HepG2 (cell line): ENCODE data around the gene MYO1B. TPM values are rescaled to one million over a fixed set of nuclear protein-coding genes. Genes with fewer than 3 reads are reported as not detected.
A peak's percentile ranks its signal among the peaks of the same experiment; 100 is the strongest.

ENCODE experiments used
- ATAC-seq: fragments of 200-7000 bp; cut with Tn5 transposase; 3 replicates; pipeline ENCODE4 v1.9.1; 2020; ENCODE audit warnings: mild to moderate bottlenecking, moderate library complexity
- BruUV-seq: library from RNA; stranded (reverse); fragments of 400-500 nt; replicated peaks from 2 replicates; lab custom pipeline; 2021; lab: Mats Ljungman, UMichigan
- CTCF ChIA-PET: fragments of 300-600 bp; formaldehyde crosslinking; extraction: SDS; loops from one replicate; lab custom pipeline; 2021; ENCODE audit warnings: low total read pairs, inconsistent platforms, low intra/inter-chr PET ratio; lab: Yijun Ruan, JAX
- POLR2A ChIA-PET: fragments of 350-600 bp; sonication (Branson Sonifier 250); formaldehyde crosslinking; loops from one replicate; lab custom pipeline; 2020; ENCODE audit warnings: antibody characterized with exemption, inconsistent platforms; lab: Yijun Ruan, JAX
- DNase-seq: peaks from one replicate; pipeline ENCODE4 v3.0.0-alpha.2; 2015; ENCODE audit warnings: low spot score
- FAIRE-seq: peaks from 3 replicates; lab custom pipeline; 2011; peaks lifted over from hg19 to GRCh38; lab: Jason Lieb, UNC
- H2AFZ ChIP-seq: one replicate; pipeline ENCODE4 v1.6.1; 2011; ENCODE audit warnings: low read length, inconsistent platforms
- H3K27ac ChIP-seq: fragments of 300-600 bp; 3 replicates; pipeline ENCODE4 v1.8.0; 2011; ENCODE audit warnings: mixed run types, mild to moderate bottlenecking, mixed read lengths, low read length, inconsistent platforms; ENCODE audit not compliant: insufficient read depth; ENCODE audit errors: extremely low read length
- H3K27me3 ChIP-seq, 2 experiments: fragments of 200-600 bp in 1 of 2; 2 replicates in 1 of 2; 3 replicates in 1 of 2; pipeline versions ENCODE4 v1.6.0 to v1.8.0; 2011; ENCODE audit warnings: low read length in 2 of 2, mild to moderate bottlenecking in 2 of 2, moderate library complexity in 2 of 2, inconsistent platforms in 1 of 2; ENCODE audit not compliant: insufficient read depth in 2 of 2, control insufficient read depth in 1 of 2
- H3K36me3 ChIP-seq, 2 experiments: fragments of 200-600 bp in 1 of 2; replicated peaks in 1 of 2; 2 replicates in 1 of 2; 3 replicates in 1 of 2; pipeline versions ENCODE4 v1.5.1 to v1.8.0; 2011; ENCODE audit warnings: low read length in 2 of 2, inconsistent platforms in 1 of 2; ENCODE audit not compliant: insufficient read depth in 2 of 2, control insufficient read depth in 1 of 2
- H3K4me1 ChIP-seq: 2 replicates; pipeline ENCODE4 v1.5.1; 2012; ENCODE audit warnings: low read length, inconsistent platforms; ENCODE audit not compliant: insufficient read depth
- H3K4me2 ChIP-seq: 2 replicates; pipeline ENCODE4 v1.6.0; 2011; ENCODE audit warnings: low read depth, low read length, inconsistent platforms
- H3K4me3 ChIP-seq, 3 experiments: fragments of 200-600 bp in 1 of 3; sonication (generic), shearing (Covaris generic) in 1 of 3; replicated peaks in 1 of 3; 2 replicates each; pipeline ENCODE4 v1.5.1; 2011 to 2016; ENCODE audit warnings: low read length in 3 of 3, inconsistent platforms in 2 of 3, low read depth in 2 of 3, mild to moderate bottlenecking in 2 of 3, control low read depth in 1 of 3, mixed read lengths in 1 of 3; ENCODE audit not compliant: insufficient read depth in 1 of 3
- H3K79me2 ChIP-seq: one replicate; pipeline ENCODE4 v1.6.1; 2011; ENCODE audit warnings: low read length, inconsistent platforms; ENCODE audit not compliant: insufficient read depth
- H3K9ac ChIP-seq: 2 replicates; pipeline ENCODE4 v1.6.0; 2011; ENCODE audit warnings: mild to moderate bottlenecking, low read depth, low read length, inconsistent platforms; ENCODE audit not compliant: insufficient read depth
- H3K9me3 ChIP-seq: 2 replicates; pipeline ENCODE4 v1.5.1; 2012; ENCODE audit warnings: mild to moderate bottlenecking, low read length
- H4K20me1 ChIP-seq: 2 replicates; pipeline ENCODE4 v1.6.0; 2011; ENCODE audit warnings: inconsistent platforms, mild to moderate bottlenecking, low read length, moderate library complexity; ENCODE audit not compliant: insufficient read depth
- NONO ChIP-seq, 2 experiments: fragments of 450-650 bp in 1 of 2; sonication (generic) in 1 of 2; formaldehyde crosslinking in 1 of 2; IDR thresholded peaks in 1 of 2; conservative IDR thresholded peaks in 1 of 2; 2 replicates each; pipeline versions ENCODE4 v1.6.1 to v1.8.0; 2017 to 2022; ENCODE audit warnings: mild to moderate bottlenecking in 1 of 2, missing genetic modification reagents in 1 of 2, moderate library complexity in 1 of 2
- ZBTB42 ChIP-seq: sonication (generic); formaldehyde crosslinking; IDR thresholded peaks from 2 replicates; pipeline ENCODE4 v1.5.0; 2020; ENCODE audit warnings: mild to moderate bottlenecking, missing genetic modification reagents
- ZNF562 ChIP-seq: sonication (generic); formaldehyde crosslinking; IDR thresholded peaks from 2 replicates; pipeline ENCODE4 v1.8.0; 2022; ENCODE audit warnings: missing genetic modification reagents, borderline replicate concordance
- ZNF7 ChIP-seq: IDR thresholded peaks from 2 replicates; pipeline ENCODE4 v1.6.1; 2016; ENCODE audit warnings: missing biosample characterization, missing genetic modification reagents
- WGBS: methylation state at CpG from one replicate; pipeline ENCODE4 v1.1.6; 2017; ENCODE audit warnings: low lambda C conversion rate; 5-methylcytosine and 5-hydroxymethylcytosine counted together
- in situ Hi-C: cut with HindIII; loops from 2 replicates; pipeline ENCODE4 v1.10.0; 2017; ENCODE audit warnings: low pct_unique_long_range_greater_than_20kb; ENCODE audit not compliant: extremely low pct_ligation_motif_present
- intact Hi-C: fragments of 100-400 bp; cut with micrococcal nuclease; formaldehyde crosslinking; loops from one replicate; pipeline ENCODE4 v1.10.0; 2022; ENCODE audit not compliant: unreplicated experiment
- polyA plus RNA-seq, 8 experiments: library from polyadenylated mRNA; depleted of rRNA in 3 of 8; stranded (reverse) in 7 of 8; unstranded in 1 of 8; fragments of >200 nt; fragmentation: Illumina TruSeq in 4 of 8; extraction: Trizol in 4 of 8; gene quantifications; 2 replicates each; pipeline versions ENCODE4 v1.2.1 to v1.2.3, GENCODE V29; 2011 to 2016; ENCODE audit warnings: low read depth in 4 of 8, missing spikeins in 1 of 8, mixed read lengths in 1 of 8; ENCODE audit not compliant: insufficient read depth in 1 of 8
- total RNA-seq, 5 experiments: library from RNA; depleted of rRNA; stranded (reverse); fragments of >200 nt; fragmentation: Illumina TruSeq; extraction: Trizol; gene quantifications; 2 replicates each; pipeline ENCODE4 v1.2.3, GENCODE V29; 2016; ENCODE audit warnings: low read depth in 1 of 5

Gene MYO1B
- total and polyA plus RNA-seq, 2 of the 13 experiments (the other 11 are each of a cell fraction or from before 2014, with no cell fraction given): 36.9 to 89.8 TPM

DNA sequence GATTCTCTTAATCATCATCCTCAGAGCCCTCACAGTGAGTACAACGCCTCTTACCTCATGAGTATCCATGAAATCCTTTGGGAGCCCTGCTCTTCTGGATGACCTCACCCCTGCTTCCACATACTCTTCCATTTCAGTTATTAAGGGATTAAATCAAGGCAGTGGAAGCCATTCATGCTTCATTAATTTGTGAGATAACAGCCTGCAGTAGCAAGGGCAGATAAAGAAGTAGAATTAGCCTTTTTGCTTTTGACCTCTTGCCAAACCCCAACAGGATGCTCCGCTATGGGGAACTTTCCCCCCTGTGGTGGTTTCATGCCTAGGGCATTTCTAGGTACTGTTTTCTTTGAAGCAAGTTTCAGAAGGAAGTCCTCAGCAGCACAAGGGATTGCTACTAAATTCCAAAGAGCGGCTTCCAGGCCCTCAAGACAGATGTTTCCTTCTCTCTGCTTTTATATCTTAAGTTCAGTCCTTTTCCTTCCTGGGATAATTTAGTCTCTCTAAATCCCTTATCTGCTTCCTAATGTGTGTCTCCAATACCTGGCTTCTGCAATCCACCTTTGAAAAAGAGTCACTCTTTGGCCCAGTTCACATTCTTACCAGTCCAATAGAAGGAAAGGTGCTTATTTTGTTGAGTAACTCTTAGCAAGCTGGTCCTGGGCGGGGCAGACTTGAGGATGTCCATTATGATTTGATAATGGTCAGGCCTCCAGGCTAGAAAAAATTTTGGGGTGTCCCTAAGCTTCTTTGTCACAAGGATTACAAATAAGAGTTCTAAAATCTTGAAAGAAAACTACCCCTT, 76.9 kb downstream of the MYO1B start:
- TF ChIP-seq NONO (IDR thresholded peaks at IDR 0.05) (no peak), NONO (CRISPR knock-in tag; conservative IDR thresholded peaks at IDR 0.05) (no peak), ZBTB42 (no peak)
- in situ Hi-C loops: no loop called here
- no peak for ATAC-seq

DNA sequence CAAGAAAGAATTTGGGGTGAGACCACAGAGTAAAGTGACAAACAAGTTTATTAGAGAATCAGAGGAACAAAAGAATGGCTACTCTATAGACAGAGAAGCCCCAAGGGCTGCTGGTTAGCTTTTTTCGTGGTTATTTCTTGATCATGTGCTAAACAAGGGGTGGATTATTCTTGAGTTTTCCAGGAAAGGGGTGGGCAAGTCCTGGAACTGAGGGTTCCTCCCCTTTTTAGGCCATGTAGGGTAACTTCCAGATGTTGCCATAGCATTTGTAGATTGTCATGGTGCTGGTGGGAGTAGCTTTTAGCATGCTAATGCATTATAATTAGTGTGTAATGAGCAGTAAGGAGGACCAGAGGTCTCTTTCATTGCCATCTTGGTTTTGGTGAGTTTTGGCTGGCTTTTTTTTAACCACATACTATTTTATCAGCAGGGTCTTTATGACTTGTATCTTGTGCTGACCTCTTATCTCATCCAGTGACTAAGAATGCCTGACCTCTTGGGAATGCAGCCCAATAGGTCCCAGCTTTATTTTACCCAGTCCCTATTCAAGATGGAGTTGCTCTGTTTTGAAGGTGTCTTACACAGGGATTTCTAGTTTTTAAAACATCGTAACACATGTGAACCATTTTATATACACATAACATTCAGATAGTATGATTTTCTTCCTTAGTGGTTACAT, 77.8 kb downstream of the MYO1B start:
- H3K27me3 ChIP-seq: no peaks in the 10 kb centered on the region
- intact Hi-C loops: no loop called here
- no peak for FAIRE-seq
- H3K4me1 ChIP-seq: peaks cover 28% of the 10 kb centered on the region
- CTCF ChIA-PET: no interaction called here
- peaks cover 26% of the 10 kb centered on the region for H3K79me2 ChIP-seq
- H3K27ac ChIP-seq: no peak overlapping the region
- TF ChIP-seq ZNF7 (CRISPR knock-in tag) (peak; percentile 71), ZNF562 (CRISPR knock-in tag) (no peak)
- TF ChIP-seq, all 625 proteins: peak for 1
- no peak overlapping the region for H3K4me3 ChIP-seq
- peaks cover 5% of the 10 kb centered on the region for H4K20me1 ChIP-seq
- H3K4me2 ChIP-seq: no peak overlapping the region
- 88% methylated on average over 2 of the region's 2 CpGs for WGBS
- POLR2A ChIA-PET: no interaction called here
- in situ Hi-C loops: no loop called here
- DNase-seq: no peak
- no peak for ATAC-seq
- no peak overlapping the region for H2AFZ ChIP-seq
- H3K36me3 ChIP-seq: no peaks in the 10 kb centered on the region; a peak in 1 of 5 replicates
- H3K9me3 ChIP-seq: no peaks in the 10 kb centered on the region
- no TSS peak for BruUV-seq
- H3K9ac ChIP-seq: no peak overlapping the region

More for the DNA sequence above, 76.9 kb downstream of the MYO1B start:
- Histone ChIP-seq H3K4me1 (peaks cover 23% of the 10 kb centered on the region), H4K20me1 (peaks cover 3% of the 10 kb centered on the region), H3K27ac (no peak overlapping the region), H3K79me2 (peaks cover 28% of the 10 kb centered on the region), H3K36me3 (no peaks in the 10 kb centered on the region; a peak in 1 of 5 replicates), H2AFZ (no peak overlapping the region), H3K4me2 (no peak overlapping the region), H3K27me3 (no peaks in the 10 kb centered on the region), H3K9ac (no peak overlapping the region), H3K9me3 (no peaks in the 10 kb centered on the region), H3K4me3 (no peak overlapping the region)
- DNase-seq (no peak), FAIRE-seq (no peak)
- ChIA-PET CTCF (no interaction called here), POLR2A (no interaction called here)
- BruUV-seq: no TSS peak
- intact Hi-C loops: no loop called here
- 97% methylated on average over 4 of the region's 4 CpGs for WGBS
